Transverse colon (tissue), 4 donors: ENCODE measurements around the gene DZIP3. TPM values are rescaled to one million over a fixed set of nuclear protein-coding genes. Genes with fewer than 3 reads are reported as not detected.

Experiments used
- DNase-seq: peaks from one replicate; pipeline ENCODE4 v3.0.0-alpha.2; 2019
- H3K27ac ChIP-seq, 4 donors: fragments of 200-600 bp; sonication (generic); 2 replicates each; pipeline ENCODE4 v1.5.1; 2016 to 2018; ENCODE audit warnings: inconsistent platforms in 4 of 4
- H3K27me3 ChIP-seq: fragments of 200-600 bp; sonication (generic); 2 replicates; pipeline ENCODE4 v1.5.1; 2017; ENCODE audit warnings: inconsistent platforms
- H3K36me3 ChIP-seq, 4 donors: fragments of 200-600 bp; sonication (generic); 2 replicates each; pipeline ENCODE4 v1.5.1; 2017 to 2019; ENCODE audit warnings: inconsistent platforms in 4 of 4
- H3K4me1 ChIP-seq, 4 donors: fragments of 200-600 bp; sonication (generic); 2 replicates each; pipeline ENCODE4 v1.5.1; 2017 to 2020; ENCODE audit warnings: inconsistent platforms in 4 of 4
- H3K4me3 ChIP-seq, 4 donors: fragments of 200-600 bp; sonication (generic); 1 replicate in 1 of 4; 2 replicates in 3 of 4; pipeline versions ENCODE4 v1.5.1 to v1.6.1; 2017 to 2019; ENCODE audit warnings: inconsistent platforms in 4 of 4
- H3K9me3 ChIP-seq, 2 donors: fragments of 200-600 bp; sonication (generic); 2 replicates each; pipeline ENCODE4 v1.5.1; 2017 to 2019; ENCODE audit warnings: inconsistent platforms in 2 of 2
- EP300 ChIP-seq: sonication (generic); formaldehyde crosslinking; IDR thresholded peaks from one replicate; pipeline ENCODE4 v1.6.1; 2017; ENCODE audit warnings: antibody characterized with exemption, low read depth
- POLR2A ChIP-seq: fragments of 450-650 bp; IDR thresholded peaks from one replicate; pipeline ENCODE4 v1.6.1; 2016; ENCODE audit warnings: antibody characterized with exemption, mild to moderate bottlenecking, moderate library complexity
- POLR2AphosphoS5 ChIP-seq, 3 donors: sonication (generic); formaldehyde crosslinking; IDR thresholded peaks; one replicate each; pipeline ENCODE4 v1.6.1; 2016; ENCODE audit warnings: antibody characterized with exemption in 3 of 3
- WGBS, 2 donors: methylation state at CpG; one replicate each; pipeline ENCODE4 v1.1.5; 2018; ENCODE audit warnings: low coverage in 1 of 2; 5-methylcytosine and 5-hydroxymethylcytosine counted together
- in situ Hi-C, 4 donors: fragments of 200-750 bp; cut with MboI; loops; one replicate each; pipeline versions ENCODE4 v1.15.0 to v1.15.1; 2017; ENCODE audit warnings: low sequenced_read_pairs in 3 of 4, low pct_ligation_motif_present in 1 of 4, low pct_unique_long_range_greater_than_20kb in 1 of 4
- intact Hi-C: fragments of 100-400 bp; cut with DNase I; formaldehyde crosslinking; loops from one replicate; pipeline ENCODE4 v1.15.1; 2023; ENCODE audit warnings: low total_unique reads
- total RNA-seq, 4 donors: library from RNA; depleted of rRNA; stranded (reverse); fragments of >200 nt; gene quantifications; one replicate each; pipeline ENCODE4 v1.1.0, GENCODE V29; 2016
- TF ChIP-seq, protein P1 (sequence below), 5 experiments: fragments of 200-600 bp in 3 of 5; fragments of 450-650 bp in 2 of 5; sonication (generic) in 3 of 5; IDR thresholded peaks; 1 replicate in 2 of 5; 2 replicates in 3 of 5; pipeline ENCODE4 v1.5.1; 2016 to 2017; ENCODE audit warnings: antibody characterized with exemption in 5 of 5, inconsistent platforms in 3 of 5, mild to moderate bottlenecking in 2 of 5, moderate library complexity in 1 of 5

Gene DZIP3
- total RNA-seq, 4 donors from 2014 or later: 1.5 to 7.4 (median 4.1) TPM

DNA sequence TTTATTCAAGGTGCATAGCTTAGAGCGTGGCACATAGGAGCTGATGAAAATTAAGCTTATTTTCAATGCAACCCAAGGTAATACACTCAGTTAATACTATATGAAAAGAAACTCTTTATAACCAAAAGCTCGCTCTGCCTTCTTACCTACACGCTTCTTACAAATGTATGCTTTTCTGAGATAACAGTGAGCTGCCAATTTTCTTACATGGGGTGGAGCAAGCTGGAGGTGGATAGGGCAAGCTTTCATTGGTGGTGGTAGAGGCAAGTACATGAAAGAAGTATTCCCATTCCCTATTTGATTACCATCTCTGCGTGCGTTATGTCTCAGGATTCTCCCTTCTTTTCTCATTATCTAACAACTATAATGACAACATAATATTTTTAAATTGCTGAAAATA, 8.9 kb downstream of the DZIP3 start:
- in situ Hi-C loops (no loop called here), intact Hi-C loops (no loop called here)
- Histone ChIP-seq H3K27me3 (no peaks in the 10 kb centered on the region), H3K27ac (no peak overlapping the region), H3K4me3 (no peak overlapping the region), H3K4me1 (peaks cover 0 to 5% (median 2%) of the 10 kb centered on the region in 4 donors), H3K9me3 (no peaks in the 10 kb centered on the region), H3K36me3 (no peaks in the 10 kb centered on the region)
- no peak for TF ChIP-seq EP300
- TF ChIP-seq POLR2A: no peak
- TF ChIP-seq, protein P1, sequence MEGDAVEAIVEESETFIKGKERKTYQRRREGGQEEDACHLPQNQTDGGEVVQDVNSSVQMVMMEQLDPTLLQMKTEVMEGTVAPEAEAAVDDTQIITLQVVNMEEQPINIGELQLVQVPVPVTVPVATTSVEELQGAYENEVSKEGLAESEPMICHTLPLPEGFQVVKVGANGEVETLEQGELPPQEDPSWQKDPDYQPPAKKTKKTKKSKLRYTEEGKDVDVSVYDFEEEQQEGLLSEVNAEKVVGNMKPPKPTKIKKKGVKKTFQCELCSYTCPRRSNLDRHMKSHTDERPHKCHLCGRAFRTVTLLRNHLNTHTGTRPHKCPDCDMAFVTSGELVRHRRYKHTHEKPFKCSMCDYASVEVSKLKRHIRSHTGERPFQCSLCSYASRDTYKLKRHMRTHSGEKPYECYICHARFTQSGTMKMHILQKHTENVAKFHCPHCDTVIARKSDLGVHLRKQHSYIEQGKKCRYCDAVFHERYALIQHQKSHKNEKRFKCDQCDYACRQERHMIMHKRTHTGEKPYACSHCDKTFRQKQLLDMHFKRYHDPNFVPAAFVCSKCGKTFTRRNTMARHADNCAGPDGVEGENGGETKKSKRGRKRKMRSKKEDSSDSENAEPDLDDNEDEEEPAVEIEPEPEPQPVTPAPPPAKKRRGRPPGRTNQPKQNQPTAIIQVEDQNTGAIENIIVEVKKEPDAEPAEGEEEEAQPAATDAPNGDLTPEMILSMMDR (IDR thresholded peaks at IDR 0.05): no peak
- no peak for TF ChIP-seq POLR2AphosphoS5 (IDR thresholded peaks at IDR 0.05)
- DNase-seq: no peak
- WGBS, 2 donors: 73 to 92% methylated on average over 4 to 5 of the region's 5 CpGs

DNA sequence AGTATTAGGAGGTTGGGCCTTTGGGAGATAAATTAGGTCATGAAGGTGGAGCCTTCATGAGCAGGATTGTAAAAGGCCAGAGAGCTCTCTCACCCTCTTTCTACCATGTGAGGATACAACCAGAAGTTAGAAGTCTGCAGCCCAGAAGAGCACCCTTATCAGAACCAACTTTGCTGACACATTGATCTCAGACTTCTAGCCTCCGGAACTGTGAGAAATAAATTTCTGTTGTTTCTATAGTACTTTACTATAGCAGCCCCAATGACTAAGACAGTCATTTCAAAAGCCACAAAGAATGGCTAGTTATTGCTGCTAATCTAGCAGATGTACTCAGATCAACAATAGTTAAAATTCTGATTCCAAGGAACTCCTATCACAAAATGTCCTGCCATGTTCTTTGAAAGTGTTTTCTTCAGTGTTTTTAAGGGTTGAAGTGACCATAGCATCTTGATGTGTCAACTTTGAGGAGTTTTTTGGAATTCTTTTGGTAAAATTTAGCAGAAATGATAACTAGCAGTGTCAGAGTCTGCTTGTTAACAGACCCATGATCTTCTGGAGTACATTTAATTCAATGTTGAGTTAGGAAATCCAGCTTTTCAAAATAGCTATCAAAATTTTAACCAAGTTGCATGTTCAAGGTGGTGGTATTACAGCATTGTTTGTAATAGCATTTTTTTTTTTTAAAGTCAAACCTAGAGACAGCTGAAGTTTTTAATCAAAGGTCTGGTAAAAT, 10.3 kb downstream of the DZIP3 start:
- H3K27me3 ChIP-seq: no peaks in the 10 kb centered on the region
- H3K27ac ChIP-seq: no peak overlapping the region
- TF ChIP-seq, protein P1 (IDR thresholded peaks at IDR 0.05): no peak
- no peak for DNase-seq
- H3K36me3 ChIP-seq: no peaks in the 10 kb centered on the region
- in situ Hi-C loops: no loop called here
- H3K4me1 ChIP-seq: peaks cover 0 to 7% (median 2%) of the 10 kb centered on the region in 4 donors
- no peak overlapping the region for H3K4me3 ChIP-seq
- intact Hi-C loops: no loop called here
- WGBS, 2 donors: 93% methylated on average over 1 of the region's 1 CpG; no CpG with 5 or more reads in 1 of the 2 donors
- H3K9me3 ChIP-seq: no peaks in the 10 kb centered on the region

DNA sequence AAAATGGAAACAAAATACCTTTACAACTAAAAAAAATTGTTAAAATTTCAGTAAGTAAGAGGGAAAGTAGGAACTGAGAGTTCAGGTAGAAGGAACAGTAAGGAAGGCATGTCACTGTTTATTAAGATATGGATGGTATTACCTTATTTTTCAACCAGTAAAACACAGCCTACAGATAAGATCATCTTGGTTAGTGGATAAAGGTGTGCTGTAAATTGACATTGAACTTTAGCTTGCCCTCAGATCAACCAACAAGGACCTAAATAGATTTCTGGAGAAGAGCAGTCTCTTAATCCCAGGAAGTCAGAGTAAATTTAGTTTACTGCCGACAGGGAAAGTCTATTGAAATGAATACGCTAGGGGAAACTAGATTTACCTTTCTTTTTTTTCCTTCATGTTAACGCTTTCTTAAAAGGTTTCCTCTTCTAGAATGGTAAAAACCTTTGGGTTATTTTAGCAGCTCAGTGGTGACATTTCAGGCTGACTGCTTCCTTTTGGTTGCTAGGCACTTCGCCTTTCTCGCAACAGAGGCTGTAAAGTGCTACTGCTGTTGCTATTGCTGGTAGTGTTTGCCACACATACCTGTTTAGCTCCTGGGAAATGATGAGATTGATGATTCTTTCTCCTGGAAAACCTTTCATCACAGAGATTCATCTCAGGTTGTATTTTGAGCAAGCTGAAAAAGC, 12.9 kb downstream of the DZIP3 start:
- Histone ChIP-seq H3K4me3 (no peak overlapping the region), H3K27me3 (no peaks in the 10 kb centered on the region), H3K36me3 (no peaks in the 10 kb centered on the region), H3K4me1 (peaks cover 0 to 2% (median 0%) of the 10 kb centered on the region in 4 donors), H3K9me3 (no peaks in the 10 kb centered on the region), H3K27ac (peak overlapping the region in 1 of 4 donors; percentile 22)
- 72 to 79% methylated on average over 5 of the region's 5 CpGs for WGBS, 2 donors
- intact Hi-C loops: no loop called here
- TF ChIP-seq EP300 (no peak), POLR2AphosphoS5 (IDR thresholded peaks at IDR 0.05) (no peak), POLR2A (no peak)
- TF ChIP-seq, protein P1 (IDR thresholded peaks at IDR 0.05): no peak
- DNase-seq: no peak
- in situ Hi-C loops: no loop called here

DNA sequence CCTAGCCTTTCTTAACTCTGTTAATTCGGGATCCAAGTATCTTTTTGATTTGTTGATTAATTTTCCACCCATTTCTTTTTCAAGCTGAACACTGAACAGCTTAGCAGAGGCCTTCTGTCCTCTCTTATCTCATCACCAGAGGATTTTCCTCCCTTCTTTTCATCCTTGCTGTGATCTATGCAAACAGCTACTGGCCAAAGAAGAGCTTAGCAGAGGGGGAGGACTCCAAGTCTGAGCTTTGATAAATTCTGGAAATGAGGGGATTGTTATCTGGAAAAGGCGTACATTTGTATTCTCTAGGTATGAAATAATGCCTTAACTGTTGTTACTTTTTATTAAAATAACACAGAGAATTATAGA, 13.4 kb downstream of the DZIP3 start:
- 84 to 95% methylated on average over 2 of the region's 2 CpGs for WGBS, 2 donors
- peak overlapping the region in 1 of 4 donors; percentile 22 for H3K27ac ChIP-seq
- peaks cover 0 to 2% (median 0%) of the 10 kb centered on the region in 4 donors for H3K4me1 ChIP-seq

More for the DNA sequence above, 13.4 kb downstream of the DZIP3 start:
- TF ChIP-seq EP300: no peak
- TF ChIP-seq, protein P1 (IDR thresholded peaks at IDR 0.05): no peak
- no peak for TF ChIP-seq POLR2A
- TF ChIP-seq POLR2AphosphoS5 (IDR thresholded peaks at IDR 0.05): no peak
- in situ Hi-C loops (no loop called here), intact Hi-C loops (no loop called here)
- Histone ChIP-seq H3K36me3 (no peaks in the 10 kb centered on the region), H3K4me3 (no peak overlapping the region), H3K9me3 (no peaks in the 10 kb centered on the region), H3K27me3 (no peaks in the 10 kb centered on the region)
- no peak for DNase-seq
